HG02981 (cell line): ENCODE data around the gene MFSD6.
"Not testable (repeated sequence)": the region's sequence is repeated elsewhere in the genome, so short reads cannot be mapped to it uniquely, and the experiment has no call there.

Experiments used
- ATAC-seq: cut with Tn5 transposase; IDR thresholded peaks from one replicate; pipeline ENCODE4 v1.9.1; 2021; ENCODE audit warnings: mild to moderate bottlenecking, moderate library complexity; ENCODE audit not compliant: unreplicated experiment

Gene MFSD6

GRCh38 chr2:190459881-190460280 is 51.7 kb downstream of the MFSD6 start:
- ATAC-seq: no peak

- no peak for ATAC-seq
Measured at GRCh38 chr2:190460487-190460886, 52.3 kb downstream of the MFSD6 start.

GRCh38 chr2:190462181-190462580 is 54.0 kb downstream of the MFSD6 start:
- ATAC-seq: no peak

GRCh38 chr2:190462611-190463010 is 54.5 kb downstream of the MFSD6 start:
- ATAC-seq: no peak

- no peak for ATAC-seq
Measured at GRCh38 chr2:190465060-190465459, 56.9 kb downstream of the MFSD6 start.

- ATAC-seq: no peak
Measured at GRCh38 chr2:190466819-190467446, 58.8 kb downstream of the MFSD6 start.

GRCh38 chr2:190467575-190468083 is 59.5 kb downstream of the MFSD6 start:
- no peak for ATAC-seq

- ATAC-seq: not testable (repeated sequence)
Measured at GRCh38 chr2:190468354-190468753, 60.2 kb downstream of the MFSD6 start.

GRCh38 chr2:190468814-190469569 is 60.8 kb downstream of the MFSD6 start:
- ATAC-seq: no peak

- no peak for ATAC-seq
Measured at GRCh38 chr2:190469771-190470170, 61.6 kb downstream of the MFSD6 start.

- ATAC-seq: no peak
Measured at GRCh38 chr2:190470256-190470826, 62.2 kb downstream of the MFSD6 start.

- ATAC-seq: no peak
Measured at GRCh38 chr2:190477661-190478454, 69.7 kb downstream of the MFSD6 start.

GRCh38 chr2:190478572-190479195 is 70.5 kb downstream of the MFSD6 start:
- no peak for ATAC-seq

- ATAC-seq: no peak
Measured at GRCh38 chr2:190481339-190481738, 73.2 kb downstream of the MFSD6 start.

GRCh38 chr2:190482451-190482850 is 74.3 kb downstream of the MFSD6 start:
- no peak for ATAC-seq

GRCh38 chr2:190486037-190486623 is 78.0 kb downstream of the MFSD6 start:
- no peak for ATAC-seq

GRCh38 chr2:190488516-190489233 is 80.5 kb downstream of the MFSD6 start:
- ATAC-seq: no peak

GRCh38 chr2:190489475-190489874 is 81.3 kb downstream of the MFSD6 start:
- no peak for ATAC-seq

- ATAC-seq: no peak
Measured at GRCh38 chr2:190490502-190490901, 82.3 kb downstream of the MFSD6 start.

GRCh38 chr2:190493095-190493494 is 84.9 kb downstream of the MFSD6 start:
- no peak for ATAC-seq
